Activated CD8-positive, alpha-beta memory T cell treated with anti-CD3 and anti-CD28 coated beads for 48 hours (primary cell): ENCODE results near the gene CSNK1G1.
"Not testable (repeated sequence)": the region's sequence is repeated elsewhere in the genome, so short reads cannot be mapped to it uniquely, and the experiment has no call there.

Source experiments
- DNase-seq, 3 experiments: peaks; one replicate each; pipeline ENCODE4 v3.0.0-alpha.2; 2020; ENCODE audit warnings: low read depth in 2 of 3, low spot score in 2 of 3

CSNK1G1 gene

GRCh38 chr15:64288999-64289398 is 67.0 kb downstream of the CSNK1G1 start:
- no peak for DNase-seq

GRCh38 chr15:64288577-64288976 is 67.4 kb downstream of the CSNK1G1 start:
- DNase-seq: no peak

GRCh38 chr15:64287953-64288352 is 68.0 kb downstream of the CSNK1G1 start:
- DNase-seq: no peak

- DNase-seq: no peak
These were observed 69.5 kb downstream of the CSNK1G1 start for GRCh38 chr15:64286473-64286872.

- DNase-seq: no peak
These were observed 70.1 kb downstream of the CSNK1G1 start for GRCh38 chr15:64285871-64286270.

GRCh38 chr15:64285150-64285549 is 70.8 kb downstream of the CSNK1G1 start:
- DNase-seq: no peak

- DNase-seq: no peak
These were observed 71.9 kb downstream of the CSNK1G1 start for GRCh38 chr15:64284042-64284441.

GRCh38 chr15:64282701-64283100 is 73.3 kb downstream of the CSNK1G1 start:
- no peak for DNase-seq

GRCh38 chr15:64279131-64279530 is 76.8 kb downstream of the CSNK1G1 start:
- DNase-seq: no peak

GRCh38 chr15:64275934-64276333 is 80.0 kb downstream of the CSNK1G1 start:
- DNase-seq: no peak

- DNase-seq: no peak
These were observed 81.5 kb downstream of the CSNK1G1 start for GRCh38 chr15:64274341-64274950.

GRCh38 chr15:64267331-64267973 is 88.5 kb downstream of the CSNK1G1 start:
- no peak for DNase-seq

GRCh38 chr15:64265188-64265587 is 90.8 kb downstream of the CSNK1G1 start:
- not testable (repeated sequence) for DNase-seq

- no peak for DNase-seq
These were observed 91.5 kb downstream of the CSNK1G1 start for GRCh38 chr15:64264502-64264901.

GRCh38 chr15:64263567-64263966 is 92.4 kb downstream of the CSNK1G1 start:
- DNase-seq: no peak

GRCh38 chr15:64256051-64256450 is 99.9 kb downstream of the CSNK1G1 start:
- DNase-seq: no peak

- DNase-seq: no peak
These were observed 104.3 kb downstream of the CSNK1G1 start for GRCh38 chr15:64251658-64252057.

- no peak for DNase-seq
These were observed 104.9 kb downstream of the CSNK1G1 start for GRCh38 chr15:64251121-64251520.

GRCh38 chr15:64249883-64250575 is 105.9 kb downstream of the CSNK1G1 start:
- DNase-seq: no peak

GRCh38 chr15:64249406-64249805 is 106.6 kb downstream of the CSNK1G1 start:
- DNase-seq: no peak

- no peak for DNase-seq
These were observed 107.9 kb downstream of the CSNK1G1 start for GRCh38 chr15:64247906-64248541.

GRCh38 chr15:64247535-64247905 is 108.5 kb downstream of the CSNK1G1 start:
- no peak for DNase-seq
